ENCODE results near the gene ATCAY.

ATCAY gene

GRCh38 chr19:3895788-3896187 lies 15.3 kb downstream of the ATCAY start:
- Histone ChIP-seq H3K27ac (replicated peaks) (no peak overlapping the region), H3K4me3 (replicated peaks; ENCODE audit: insufficient read depth, low read length) (no peak overlapping the region), H3K27me3 (ENCODE audit: insufficient read depth, poor library complexity, severe bottlenecking) (no peaks in the 10 kb centered on the region)
- no peak for DNase-seq (ENCODE audit: low read depth in 1 of 2, low spot score in 1 of 2)
- TF ChIP-seq GABPA (IDR thresholded peaks at IDR 0.05; ENCODE audit: low read depth) (no peak), POLR2AphosphoS5 (IDR thresholded peaks at IDR 0.05; ENCODE audit: low read depth) (no peak), REST (IDR thresholded peaks at IDR 0.05; ENCODE audit: insufficient replicate concordance, low read depth) (no peak), CTCF (IDR thresholded peaks at IDR 0.05; ENCODE audit: insufficient read depth, low read length) (no peak), SPI1 (IDR thresholded peaks at IDR 0.05; ENCODE audit: borderline replicate concordance, low read depth) (no peak)

- TF ChIP-seq GABPA (IDR thresholded peaks at IDR 0.05; ENCODE audit: low read depth) (no peak), POLR2AphosphoS5 (IDR thresholded peaks at IDR 0.05; ENCODE audit: low read depth) (no peak), CTCF (IDR thresholded peaks at IDR 0.05; ENCODE audit: insufficient read depth, low read length) (no peak), SPI1 (IDR thresholded peaks at IDR 0.05; ENCODE audit: borderline replicate concordance, low read depth) (no peak), REST (IDR thresholded peaks at IDR 0.05; ENCODE audit: insufficient replicate concordance, low read depth) (no peak)
- H3K27ac ChIP-seq (replicated peaks): no peak overlapping the region
- H3K27me3 ChIP-seq (ENCODE audit: insufficient read depth, poor library complexity, severe bottlenecking): no peaks in the 10 kb centered on the region
- DNase-seq (ENCODE audit: low read depth in 1 of 2, low spot score in 1 of 2): no peak
- H3K4me3 ChIP-seq (replicated peaks; ENCODE audit: insufficient read depth, low read length): no peak overlapping the region
Observed at GRCh38 chr19:3897936-3898335, 17.5 kb downstream of the ATCAY start.

GRCh38 chr19:3898426-3898825 lies 17.9 kb downstream of the ATCAY start:
- TF ChIP-seq POLR2AphosphoS5 (IDR thresholded peaks at IDR 0.05; ENCODE audit: low read depth): no peak
- TF ChIP-seq GABPA (IDR thresholded peaks at IDR 0.05; ENCODE audit: low read depth): no peak
- TF ChIP-seq SPI1 (IDR thresholded peaks at IDR 0.05; ENCODE audit: borderline replicate concordance, low read depth): no peak
- no peak for TF ChIP-seq REST (IDR thresholded peaks at IDR 0.05; ENCODE audit: insufficient replicate concordance, low read depth)
- TF ChIP-seq CTCF (IDR thresholded peaks at IDR 0.05; ENCODE audit: insufficient read depth, low read length): no peak
- H3K27me3 ChIP-seq (ENCODE audit: insufficient read depth, poor library complexity, severe bottlenecking): no peaks in the 10 kb centered on the region
- no peak for DNase-seq (ENCODE audit: low read depth in 1 of 2, low spot score in 1 of 2)

More at GRCh38 chr19:3898426-3898825, 17.9 kb downstream of the ATCAY start:
- Histone ChIP-seq H3K4me3 (replicated peaks; ENCODE audit: insufficient read depth, low read length) (no peak overlapping the region), H3K27ac (replicated peaks) (no peak overlapping the region)

Data from HL-60 (cell line).